ENCODE measurements around the gene NTM.

The NTM gene

GRCh38 chr11:131713529-131714134 is 343.2 kb downstream of the NTM start:
- Histone ChIP-seq H2AFZ (ENCODE audit: low read length) (no peak overlapping the region), H3K27me3 (ENCODE audit: insufficient read depth, low read length) (no peaks in the 10 kb centered on the region), H4K20me1 (ENCODE audit: insufficient read depth, low read length) (no peaks in the 10 kb centered on the region), H3K79me2 (ENCODE audit: insufficient read depth, low read length) (no peaks in the 10 kb centered on the region), H3K4me2 (ENCODE audit: low read length) (no peak overlapping the region), H3K9ac (ENCODE audit: low read length) (no peak overlapping the region), H3K27ac (ENCODE audit: low read depth, low read length, poor library complexity, severe bottlenecking) (no peak overlapping the region), H3K36me3 (ENCODE audit: insufficient read depth, low read length) (no peaks in the 10 kb centered on the region), H3K4me3 (ENCODE audit: low read depth, low read length, poor library complexity, severe bottlenecking) (no peak overlapping the region), H3K4me1 (ENCODE audit: insufficient read depth, low read length, severe bottlenecking) (no peaks in the 10 kb centered on the region), H3F3A (ENCODE audit: insufficient read depth, low read length) (no peaks in the 10 kb centered on the region), H3K9me3 (ENCODE audit: low read length) (no peaks in the 10 kb centered on the region), H3K9me2 (ENCODE audit: low read depth, low read length) (no peaks in the 10 kb centered on the region)
- TF ChIP-seq, protein P1, sequence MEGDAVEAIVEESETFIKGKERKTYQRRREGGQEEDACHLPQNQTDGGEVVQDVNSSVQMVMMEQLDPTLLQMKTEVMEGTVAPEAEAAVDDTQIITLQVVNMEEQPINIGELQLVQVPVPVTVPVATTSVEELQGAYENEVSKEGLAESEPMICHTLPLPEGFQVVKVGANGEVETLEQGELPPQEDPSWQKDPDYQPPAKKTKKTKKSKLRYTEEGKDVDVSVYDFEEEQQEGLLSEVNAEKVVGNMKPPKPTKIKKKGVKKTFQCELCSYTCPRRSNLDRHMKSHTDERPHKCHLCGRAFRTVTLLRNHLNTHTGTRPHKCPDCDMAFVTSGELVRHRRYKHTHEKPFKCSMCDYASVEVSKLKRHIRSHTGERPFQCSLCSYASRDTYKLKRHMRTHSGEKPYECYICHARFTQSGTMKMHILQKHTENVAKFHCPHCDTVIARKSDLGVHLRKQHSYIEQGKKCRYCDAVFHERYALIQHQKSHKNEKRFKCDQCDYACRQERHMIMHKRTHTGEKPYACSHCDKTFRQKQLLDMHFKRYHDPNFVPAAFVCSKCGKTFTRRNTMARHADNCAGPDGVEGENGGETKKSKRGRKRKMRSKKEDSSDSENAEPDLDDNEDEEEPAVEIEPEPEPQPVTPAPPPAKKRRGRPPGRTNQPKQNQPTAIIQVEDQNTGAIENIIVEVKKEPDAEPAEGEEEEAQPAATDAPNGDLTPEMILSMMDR (IDR thresholded peaks at IDR 0.05; ENCODE audit: low read length) = no peak
- no peak for TF ChIP-seq EZH2 (IDR thresholded peaks at IDR 0.05; ENCODE audit: borderline replicate concordance, low read length)

- TF ChIP-seq, protein P1 (IDR thresholded peaks at IDR 0.05; ENCODE audit: low read length) = no peak
- TF ChIP-seq EZH2 (IDR thresholded peaks at IDR 0.05; ENCODE audit: borderline replicate concordance, low read length) = no peak
- Histone ChIP-seq H3K9me2 (ENCODE audit: low read depth, low read length) (no peaks in the 10 kb centered on the region), H3K4me2 (ENCODE audit: low read length) (no peak overlapping the region), H3K4me3 (ENCODE audit: low read depth, low read length, poor library complexity, severe bottlenecking) (no peak overlapping the region), H4K20me1 (ENCODE audit: insufficient read depth, low read length) (no peaks in the 10 kb centered on the region), H3K27ac (ENCODE audit: low read depth, low read length, poor library complexity, severe bottlenecking) (no peak overlapping the region), H3K79me2 (ENCODE audit: insufficient read depth, low read length) (no peaks in the 10 kb centered on the region), H3F3A (ENCODE audit: insufficient read depth, low read length) (no peaks in the 10 kb centered on the region), H2AFZ (ENCODE audit: low read length) (no peak overlapping the region), H3K9ac (ENCODE audit: low read length) (no peak overlapping the region), H3K27me3 (ENCODE audit: insufficient read depth, low read length) (no peaks in the 10 kb centered on the region), H3K4me1 (ENCODE audit: insufficient read depth, low read length, severe bottlenecking) (no peaks in the 10 kb centered on the region), H3K36me3 (ENCODE audit: insufficient read depth, low read length) (no peaks in the 10 kb centered on the region), H3K9me3 (ENCODE audit: low read length) (no peaks in the 10 kb centered on the region)
Measured at GRCh38 chr11:131717616-131718015, 347.2 kb downstream of the NTM start.

DNA sequence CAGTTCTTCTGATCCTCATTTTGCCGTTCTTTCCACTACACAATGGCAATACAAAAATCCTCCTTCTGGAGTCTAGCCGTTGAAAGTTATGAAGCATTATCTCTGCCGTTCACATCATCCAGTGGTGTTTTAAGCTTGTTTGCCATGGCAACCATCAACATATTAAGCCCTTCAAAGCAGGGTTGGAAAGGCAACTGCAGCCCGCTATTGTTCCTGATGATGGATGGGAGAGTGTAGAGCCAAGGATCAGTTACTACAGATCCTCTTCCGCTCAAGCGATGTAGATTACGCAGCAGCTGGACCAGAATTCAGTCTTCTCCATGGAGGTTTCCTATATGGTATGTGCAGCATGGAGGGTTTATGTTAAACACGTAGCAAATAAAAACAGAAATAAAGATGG is 352.7 kb downstream of the NTM start:
- Histone ChIP-seq H3K27ac (ENCODE audit: low read depth, low read length, poor library complexity, severe bottlenecking) (no peak overlapping the region), H2AFZ (ENCODE audit: low read length) (no peak overlapping the region), H3K27me3 (ENCODE audit: insufficient read depth, low read length) (no peaks in the 10 kb centered on the region), H3K4me1 (ENCODE audit: insufficient read depth, low read length, severe bottlenecking) (no peaks in the 10 kb centered on the region), H3K79me2 (ENCODE audit: insufficient read depth, low read length) (no peaks in the 10 kb centered on the region), H3K9me3 (ENCODE audit: low read length) (no peaks in the 10 kb centered on the region), H3K4me3 (ENCODE audit: low read depth, low read length, poor library complexity, severe bottlenecking) (no peak overlapping the region), H3K36me3 (ENCODE audit: insufficient read depth, low read length) (no peaks in the 10 kb centered on the region), H3K9ac (ENCODE audit: low read length) (no peak overlapping the region), H4K20me1 (ENCODE audit: insufficient read depth, low read length) (no peaks in the 10 kb centered on the region), H3K9me2 (ENCODE audit: low read depth, low read length) (no peaks in the 10 kb centered on the region), H3F3A (ENCODE audit: insufficient read depth, low read length) (no peaks in the 10 kb centered on the region), H3K4me2 (ENCODE audit: low read length) (no peak overlapping the region)
- TF ChIP-seq EZH2 (IDR thresholded peaks at IDR 0.05; ENCODE audit: borderline replicate concordance, low read length) = no peak
- TF ChIP-seq, protein P1 (IDR thresholded peaks at IDR 0.05; ENCODE audit: low read length) = no peak

All from OCI-LY1 (cell line).